HL-60 (cell line): ENCODE results near the gene ITGA8.

Experiments
- DNase-seq, 2 experiments: peaks; one replicate each; pipeline ENCODE4 v3.0.0-alpha.2; 2010 to 2020; ENCODE audit warnings: low read depth in 1 of 2, low spot score in 1 of 2
- H3K27ac ChIP-seq: fragments of 250-450 bp; sonication (Bioruptor Pico); replicated peaks from 2 replicates; pipeline ENCODE4 v1.5.1; 2020; ENCODE audit warnings: mild to moderate bottlenecking, moderate library complexity
- H3K27me3 ChIP-seq: fragments of 250-450 bp; sonication (Bioruptor Pico); 2 replicates; pipeline ENCODE4 v1.5.1; 2021; ENCODE audit warnings: mild to moderate bottlenecking, moderate library complexity; ENCODE audit not compliant: insufficient read depth, poor library complexity, severe bottlenecking
- H3K4me3 ChIP-seq: replicated peaks from 2 replicates; pipeline ENCODE4 v1.5.1; 2011; ENCODE audit warnings: mild to moderate bottlenecking, control low read depth, low read length; ENCODE audit not compliant: insufficient read depth
- CTCF ChIP-seq: IDR thresholded peaks from one replicate; pipeline ENCODE4 v1.5.1; 2011; ENCODE audit warnings: low read length, control low read depth, inconsistent platforms; ENCODE audit not compliant: insufficient read depth
- GABPA ChIP-seq: IDR thresholded peaks from 2 replicates; pipeline ENCODE4 v1.6.1; 2012; ENCODE audit warnings: low read depth
- POLR2AphosphoS5 ChIP-seq: IDR thresholded peaks from 2 replicates; pipeline ENCODE4 v1.6.1; 2012; ENCODE audit warnings: low read depth
- REST ChIP-seq: IDR thresholded peaks from 2 replicates; pipeline ENCODE4 v1.6.1; 2012; ENCODE audit warnings: low read depth; ENCODE audit not compliant: insufficient replicate concordance
- SPI1 ChIP-seq: IDR thresholded peaks from 2 replicates; pipeline ENCODE4 v1.6.1; 2012; ENCODE audit warnings: low read depth, mild to moderate bottlenecking, borderline replicate concordance

The ITGA8 gene

GRCh38 chr10:15483215-15484075 is 236.3 kb downstream of the ITGA8 start:
- TF ChIP-seq CTCF: no peak
- Histone ChIP-seq H3K27ac (no peak overlapping the region), H3K27me3 (no peaks in the 10 kb centered on the region), H3K4me3 (no peak overlapping the region)
- DNase-seq: no peak

GRCh38 chr10:15482156-15482555 is 237.6 kb downstream of the ITGA8 start:
- no peak overlapping the region for H3K4me3 ChIP-seq
- TF ChIP-seq CTCF (no peak), POLR2AphosphoS5 (no peak), SPI1 (no peak), REST (no peak), GABPA (no peak)
- H3K27me3 ChIP-seq: no peaks in the 10 kb centered on the region
- DNase-seq: no peak
- H3K27ac ChIP-seq: no peak overlapping the region

GRCh38 chr10:15478950-15479349 is 240.8 kb downstream of the ITGA8 start:
- no peak for DNase-seq
- no peak overlapping the region for H3K27ac ChIP-seq
- TF ChIP-seq POLR2AphosphoS5: no peak
- no peaks in the 10 kb centered on the region for H3K27me3 ChIP-seq
- no peak overlapping the region for H3K4me3 ChIP-seq

- Histone ChIP-seq H3K27me3 (no peaks in the 10 kb centered on the region), H3K4me3 (no peak overlapping the region), H3K27ac (no peak overlapping the region)
- TF ChIP-seq GABPA (no peak), CTCF (no peak), REST (no peak), POLR2AphosphoS5 (no peak), SPI1 (no peak)
- DNase-seq: no peak
These were observed 241.3 kb downstream of the ITGA8 start for GRCh38 chr10:15478429-15478828.
